H1 (cell line): ENCODE results near the gene TMEM163. TPM values are rescaled to one million over a fixed set of nuclear protein-coding genes. Genes with fewer than 3 reads are reported as not detected.

Experiments
- EP300 ChIP-seq, 2 experiments: IDR thresholded peaks; 1 replicate in 1 of 2; 2 replicates in 1 of 2; pipeline ENCODE4 v1.6.1; 2011 to 2012; ENCODE audit warnings: low read depth in 2 of 2, low read length in 2 of 2, mild to moderate bottlenecking in 2 of 2, borderline replicate concordance in 1 of 2, inconsistent platforms in 1 of 2, moderate library complexity in 1 of 2
- HDAC2 ChIP-seq, 2 experiments: fragments of 300-600 bp in 1 of 2; sonication (generic) in 1 of 2; IDR thresholded peaks; 2 replicates each; pipeline ENCODE4 v1.6.1; 2011 to 2012; ENCODE audit warnings: low read depth in 2 of 2, low read length in 2 of 2, mild to moderate bottlenecking in 2 of 2, moderate library complexity in 2 of 2, borderline replicate concordance in 1 of 2, inconsistent platforms in 1 of 2
- KDM4A ChIP-seq: IDR thresholded peaks from one replicate; pipeline ENCODE4 v1.7.1; 2012; ENCODE audit warnings: low read depth, mild to moderate bottlenecking, moderate library complexity, low read length, inconsistent platforms; ENCODE audit not compliant: severe bottlenecking
- MAFK ChIP-seq: IDR thresholded peaks from 2 replicates; pipeline ENCODE4 v1.6.1; 2012; ENCODE audit warnings: low read depth, mild to moderate bottlenecking, improper control_type of control experiment, low read length
- PHF8 ChIP-seq: fragments of 200-600 bp; sonication (generic); conservative IDR thresholded peaks from 2 replicates; pipeline ENCODE4 v1.7.1; 2012; ENCODE audit warnings: low read depth, mild to moderate bottlenecking, inconsistent platforms, low read length, moderate library complexity
- POU5F1 ChIP-seq: IDR thresholded peaks from 2 replicates; pipeline ENCODE4 v1.6.1; 2011; ENCODE audit warnings: low read depth, mild to moderate bottlenecking, low read length, moderate library complexity
- RXRA ChIP-seq: IDR thresholded peaks from 2 replicates; pipeline ENCODE4 v1.6.1; 2011; ENCODE audit warnings: low read depth, mild to moderate bottlenecking, low read length, moderate library complexity; ENCODE audit not compliant: insufficient read depth
- SIN3A ChIP-seq, 2 experiments: IDR thresholded peaks in 1 of 2; conservative IDR thresholded peaks in 1 of 2; 2 replicates each; pipeline ENCODE4 v1.6.1; 2011 to 2012; ENCODE audit warnings: low read length in 2 of 2, improper control_type of control experiment in 1 of 2, low read depth in 1 of 2, mild to moderate bottlenecking in 1 of 2
- SP2 ChIP-seq: IDR thresholded peaks from 2 replicates; pipeline ENCODE4 v1.6.1; 2012; ENCODE audit warnings: mild to moderate bottlenecking, low read length, inconsistent platforms
- TCF12 ChIP-seq: IDR thresholded peaks from 2 replicates; pipeline ENCODE4 v1.6.1; 2011; ENCODE audit warnings: low read depth, mild to moderate bottlenecking, low read length
- polyA plus RNA-seq, 7 experiments: library from polyadenylated mRNA; depleted of rRNA in 3 of 7; stranded (reverse) in 5 of 7; unstranded in 2 of 7; fragments of >200 nt in 5 of 7; fragments of 200-250 nt in 2 of 7; gene quantifications; 1 replicate in 5 of 7; 2 replicates in 1 of 7; 4 replicates in 1 of 7; pipeline versions ENCODE4 v1.2.1 to v1.2.3, GENCODE V29; 2011 to 2013; ENCODE audit warnings: missing spikeins in 2 of 7, mixed read lengths in 2 of 7
- total RNA-seq: library from RNA; stranded (reverse); fragmentation: NEBNext Ultra II Directional; extraction: Animal tissue kit (Norgen Biotek cat#: 25700); gene quantifications from 2 replicates; pipeline ENCODE4 v1.2.1, GENCODE V29; 2021
- TF ChIP-seq, protein P1 (sequence below): fragments of 300-600 bp; sonication (generic); IDR thresholded peaks from 2 replicates; pipeline ENCODE4 v1.7.1; 2012; ENCODE audit warnings: low read length, moderate library complexity, mild to moderate bottlenecking, inconsistent platforms; ENCODE audit not compliant: insufficient replicate concordance

Gene TMEM163
- total and polyA plus RNA-seq, 2 of the 8 experiments (the other 6 are each of a cell fraction or from before 2014, with no cell fraction given): 2.8 to 3.2 TPM

GRCh38 chr2:134491022-134491421, 227.8 kb downstream of the TMEM163 start (continued):
- TF ChIP-seq PHF8 (no peak), KDM4A (no peak), RXRA (no peak), SIN3A (conservative IDR thresholded peaks at IDR 0.05 in 1 of 2, IDR thresholded peaks at IDR 0.05 in 1 of 2; ENCODE audit: low read depth in 1 of 2, low read length in 2 of 2) (no peak), HDAC2 (IDR thresholded peaks at IDR 0.05; ENCODE audit: borderline replicate concordance in 1 of 2, low read depth in 2 of 2, low read length in 2 of 2) (no peak), MAFK (no peak), SP2 (no peak), POU5F1 (no peak), TCF12 (no peak), EP300 (IDR thresholded peaks at IDR 0.05; ENCODE audit: borderline replicate concordance in 1 of 2, low read depth in 2 of 2, low read length in 2 of 2) (no peak)
- TF ChIP-seq, protein P1, sequence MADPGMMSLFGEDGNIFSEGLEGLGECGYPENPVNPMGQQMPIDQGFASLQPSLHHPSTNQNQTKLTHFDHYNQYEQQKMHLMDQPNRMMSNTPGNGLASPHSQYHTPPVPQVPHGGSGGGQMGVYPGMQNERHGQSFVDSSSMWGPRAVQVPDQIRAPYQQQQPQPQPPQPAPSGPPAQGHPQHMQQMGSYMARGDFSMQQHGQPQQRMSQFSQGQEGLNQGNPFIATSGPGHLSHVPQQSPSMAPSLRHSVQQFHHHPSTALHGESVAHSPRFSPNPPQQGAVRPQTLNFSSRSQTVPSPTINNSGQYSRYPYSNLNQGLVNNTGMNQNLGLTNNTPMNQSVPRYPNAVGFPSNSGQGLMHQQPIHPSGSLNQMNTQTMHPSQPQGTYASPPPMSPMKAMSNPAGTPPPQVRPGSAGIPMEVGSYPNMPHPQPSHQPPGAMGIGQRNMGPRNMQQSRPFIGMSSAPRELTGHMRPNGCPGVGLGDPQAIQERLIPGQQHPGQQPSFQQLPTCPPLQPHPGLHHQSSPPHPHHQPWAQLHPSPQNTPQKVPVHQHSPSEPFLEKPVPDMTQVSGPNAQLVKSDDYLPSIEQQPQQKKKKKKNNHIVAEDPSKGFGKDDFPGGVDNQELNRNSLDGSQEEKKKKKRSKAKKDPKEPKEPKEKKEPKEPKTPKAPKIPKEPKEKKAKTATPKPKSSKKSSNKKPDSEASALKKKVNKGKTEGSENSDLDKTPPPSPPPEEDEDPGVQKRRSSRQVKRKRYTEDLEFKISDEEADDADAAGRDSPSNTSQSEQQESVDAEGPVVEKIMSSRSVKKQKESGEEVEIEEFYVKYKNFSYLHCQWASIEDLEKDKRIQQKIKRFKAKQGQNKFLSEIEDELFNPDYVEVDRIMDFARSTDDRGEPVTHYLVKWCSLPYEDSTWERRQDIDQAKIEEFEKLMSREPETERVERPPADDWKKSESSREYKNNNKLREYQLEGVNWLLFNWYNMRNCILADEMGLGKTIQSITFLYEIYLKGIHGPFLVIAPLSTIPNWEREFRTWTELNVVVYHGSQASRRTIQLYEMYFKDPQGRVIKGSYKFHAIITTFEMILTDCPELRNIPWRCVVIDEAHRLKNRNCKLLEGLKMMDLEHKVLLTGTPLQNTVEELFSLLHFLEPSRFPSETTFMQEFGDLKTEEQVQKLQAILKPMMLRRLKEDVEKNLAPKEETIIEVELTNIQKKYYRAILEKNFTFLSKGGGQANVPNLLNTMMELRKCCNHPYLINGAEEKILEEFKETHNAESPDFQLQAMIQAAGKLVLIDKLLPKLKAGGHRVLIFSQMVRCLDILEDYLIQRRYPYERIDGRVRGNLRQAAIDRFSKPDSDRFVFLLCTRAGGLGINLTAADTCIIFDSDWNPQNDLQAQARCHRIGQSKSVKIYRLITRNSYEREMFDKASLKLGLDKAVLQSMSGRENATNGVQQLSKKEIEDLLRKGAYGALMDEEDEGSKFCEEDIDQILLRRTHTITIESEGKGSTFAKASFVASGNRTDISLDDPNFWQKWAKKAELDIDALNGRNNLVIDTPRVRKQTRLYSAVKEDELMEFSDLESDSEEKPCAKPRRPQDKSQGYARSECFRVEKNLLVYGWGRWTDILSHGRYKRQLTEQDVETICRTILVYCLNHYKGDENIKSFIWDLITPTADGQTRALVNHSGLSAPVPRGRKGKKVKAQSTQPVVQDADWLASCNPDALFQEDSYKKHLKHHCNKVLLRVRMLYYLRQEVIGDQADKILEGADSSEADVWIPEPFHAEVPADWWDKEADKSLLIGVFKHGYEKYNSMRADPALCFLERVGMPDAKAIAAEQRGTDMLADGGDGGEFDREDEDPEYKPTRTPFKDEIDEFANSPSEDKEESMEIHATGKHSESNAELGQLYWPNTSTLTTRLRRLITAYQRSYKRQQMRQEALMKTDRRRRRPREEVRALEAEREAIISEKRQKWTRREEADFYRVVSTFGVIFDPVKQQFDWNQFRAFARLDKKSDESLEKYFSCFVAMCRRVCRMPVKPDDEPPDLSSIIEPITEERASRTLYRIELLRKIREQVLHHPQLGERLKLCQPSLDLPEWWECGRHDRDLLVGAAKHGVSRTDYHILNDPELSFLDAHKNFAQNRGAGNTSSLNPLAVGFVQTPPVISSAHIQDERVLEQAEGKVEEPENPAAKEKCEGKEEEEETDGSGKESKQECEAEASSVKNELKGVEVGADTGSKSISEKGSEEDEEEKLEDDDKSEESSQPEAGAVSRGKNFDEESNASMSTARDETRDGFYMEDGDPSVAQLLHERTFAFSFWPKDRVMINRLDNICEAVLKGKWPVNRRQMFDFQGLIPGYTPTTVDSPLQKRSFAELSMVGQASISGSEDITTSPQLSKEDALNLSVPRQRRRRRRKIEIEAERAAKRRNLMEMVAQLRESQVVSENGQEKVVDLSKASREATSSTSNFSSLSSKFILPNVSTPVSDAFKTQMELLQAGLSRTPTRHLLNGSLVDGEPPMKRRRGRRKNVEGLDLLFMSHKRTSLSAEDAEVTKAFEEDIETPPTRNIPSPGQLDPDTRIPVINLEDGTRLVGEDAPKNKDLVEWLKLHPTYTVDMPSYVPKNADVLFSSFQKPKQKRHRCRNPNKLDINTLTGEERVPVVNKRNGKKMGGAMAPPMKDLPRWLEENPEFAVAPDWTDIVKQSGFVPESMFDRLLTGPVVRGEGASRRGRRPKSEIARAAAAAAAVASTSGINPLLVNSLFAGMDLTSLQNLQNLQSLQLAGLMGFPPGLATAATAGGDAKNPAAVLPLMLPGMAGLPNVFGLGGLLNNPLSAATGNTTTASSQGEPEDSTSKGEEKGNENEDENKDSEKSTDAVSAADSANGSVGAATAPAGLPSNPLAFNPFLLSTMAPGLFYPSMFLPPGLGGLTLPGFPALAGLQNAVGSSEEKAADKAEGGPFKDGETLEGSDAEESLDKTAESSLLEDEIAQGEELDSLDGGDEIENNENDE: no peak
- TF ChIP-seq, all 59 proteins: peak for 0
